ENCODE data around the gene TUBGCP2.

- TF ChIP-seq REST (IDR thresholded peaks at IDR 0.05; ENCODE audit: low read depth) (no peak), POLR2A (IDR thresholded peaks at IDR 0.05; ENCODE audit: borderline replicate concordance, extremely low read depth, insufficient read depth, insufficient read length) (no peak), CTCF (IDR thresholded peaks at IDR 0.05 in 2 of 3, conservative IDR thresholded peaks at IDR 0.05 in 1 of 3; ENCODE audit: borderline replicate concordance in 1 of 3, insufficient read depth in 1 of 3, low read depth in 2 of 3, low read length in 2 of 3) (no peak)
Measured at GRCh38 chr10:133309100-133309719, 538 bp upstream of the TUBGCP2 start.
